ENCODE data around the gene CDH13.

DNA sequence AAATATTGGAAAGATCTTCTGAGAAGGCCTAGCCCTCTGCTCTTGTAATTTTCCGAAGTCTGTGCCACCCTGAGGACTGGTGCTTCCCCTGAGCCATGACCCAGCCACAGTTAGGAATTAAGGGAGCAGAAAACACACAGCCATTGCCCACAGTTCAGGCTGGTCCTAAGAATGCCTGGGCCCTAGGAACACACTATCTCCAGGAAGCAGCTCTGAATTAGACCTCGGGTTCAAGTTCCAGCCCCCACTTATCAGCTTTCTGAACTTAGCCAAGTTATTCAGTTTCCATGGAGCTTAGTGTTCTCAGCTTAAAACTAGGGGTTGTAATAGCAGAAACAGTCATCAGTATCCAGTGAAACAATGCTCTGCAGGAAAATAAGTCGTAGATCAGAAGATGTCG lies 56.0 kb downstream of the CDH13 start:
- TF ChIP-seq, protein P1, sequence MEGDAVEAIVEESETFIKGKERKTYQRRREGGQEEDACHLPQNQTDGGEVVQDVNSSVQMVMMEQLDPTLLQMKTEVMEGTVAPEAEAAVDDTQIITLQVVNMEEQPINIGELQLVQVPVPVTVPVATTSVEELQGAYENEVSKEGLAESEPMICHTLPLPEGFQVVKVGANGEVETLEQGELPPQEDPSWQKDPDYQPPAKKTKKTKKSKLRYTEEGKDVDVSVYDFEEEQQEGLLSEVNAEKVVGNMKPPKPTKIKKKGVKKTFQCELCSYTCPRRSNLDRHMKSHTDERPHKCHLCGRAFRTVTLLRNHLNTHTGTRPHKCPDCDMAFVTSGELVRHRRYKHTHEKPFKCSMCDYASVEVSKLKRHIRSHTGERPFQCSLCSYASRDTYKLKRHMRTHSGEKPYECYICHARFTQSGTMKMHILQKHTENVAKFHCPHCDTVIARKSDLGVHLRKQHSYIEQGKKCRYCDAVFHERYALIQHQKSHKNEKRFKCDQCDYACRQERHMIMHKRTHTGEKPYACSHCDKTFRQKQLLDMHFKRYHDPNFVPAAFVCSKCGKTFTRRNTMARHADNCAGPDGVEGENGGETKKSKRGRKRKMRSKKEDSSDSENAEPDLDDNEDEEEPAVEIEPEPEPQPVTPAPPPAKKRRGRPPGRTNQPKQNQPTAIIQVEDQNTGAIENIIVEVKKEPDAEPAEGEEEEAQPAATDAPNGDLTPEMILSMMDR (IDR thresholded peaks at IDR 0.05) = no peak
- no peak for TF ChIP-seq POLR2A (IDR thresholded peaks at IDR 0.05)

Measured in adrenal gland (tissue), 5 donors.